NT2/D1 (cell line): Measurements from ENCODE around the gene ABCA1.
A peak's percentile ranks its signal among the peaks of the same experiment; 100 is the strongest.

ENCODE experiments used
- DNase-seq: peaks from one replicate; pipeline ENCODE4 v3.0.0-alpha.2; 2011; ENCODE audit warnings: low read depth, low spot score
- H3K27me3 ChIP-seq: 2 replicates; pipeline ENCODE4 v1.6.0; 2011; ENCODE audit warnings: mild to moderate bottlenecking; ENCODE audit not compliant: insufficient read length, insufficient read depth
- H3K36me3 ChIP-seq: 2 replicates; pipeline ENCODE4 v1.6.1; 2011; ENCODE audit warnings: mild to moderate bottlenecking, low read length, mixed read lengths; ENCODE audit not compliant: insufficient read depth, insufficient read length
- H3K4me1 ChIP-seq: 2 replicates; pipeline ENCODE4 v1.5.1; 2011; ENCODE audit not compliant: insufficient read depth, insufficient read length
- H3K4me3 ChIP-seq: 2 replicates; pipeline ENCODE4 v1.5.1; 2011; ENCODE audit warnings: low read depth; ENCODE audit not compliant: insufficient read length
- H3K9ac ChIP-seq: 2 replicates; pipeline ENCODE4 v1.6.0; 2011; ENCODE audit warnings: low read depth; ENCODE audit not compliant: insufficient read length
- H3K9me3 ChIP-seq: 2 replicates; pipeline ENCODE4 v1.5.1; 2011; ENCODE audit warnings: mild to moderate bottlenecking, low read length; ENCODE audit not compliant: insufficient read depth
- SUZ12 ChIP-seq: IDR thresholded peaks from 2 replicates; pipeline ENCODE4 v1.6.1; 2011; ENCODE audit not compliant: insufficient read length, insufficient read depth; ENCODE audit errors: extremely low read depth
- YY1 ChIP-seq: IDR thresholded peaks from 2 replicates; pipeline ENCODE4 v1.6.1; 2011; ENCODE audit not compliant: insufficient read length, insufficient read depth
- ZNF274 ChIP-seq: IDR thresholded peaks from 2 replicates; pipeline ENCODE4 v1.6.1; 2011; ENCODE audit warnings: mild to moderate bottlenecking, low read depth, low read length

The ABCA1 gene

DNA sequence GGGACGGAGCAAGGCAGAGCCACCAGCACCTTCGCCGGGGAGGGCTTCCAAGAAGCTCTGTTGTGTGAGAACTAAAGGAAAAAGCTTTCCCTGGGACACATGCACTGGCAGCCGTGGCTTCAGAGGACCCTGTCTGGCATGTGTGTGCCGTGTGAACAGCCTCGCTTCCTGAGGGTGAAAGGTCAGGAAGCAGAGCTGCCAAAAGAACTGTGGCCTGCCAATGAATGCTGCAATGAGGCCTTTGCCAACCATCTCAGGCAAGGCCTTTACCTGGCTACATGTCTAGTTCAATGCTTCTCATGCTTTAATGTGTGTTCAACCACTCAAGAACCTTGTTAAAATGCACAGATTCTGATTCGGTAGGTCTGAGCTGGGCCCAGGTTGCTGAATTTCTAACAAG, 110.5 kb downstream of the ABCA1 start:
- H3K36me3 ChIP-seq, result peaks cover 57% of the 10 kb centered on the region
- TF ChIP-seq YY1, result no peak
- no peak for TF ChIP-seq ZNF274
- TF ChIP-seq SUZ12, result no peak
- H3K9ac ChIP-seq, result no peak overlapping the region
- no peak overlapping the region for H3K4me3 ChIP-seq
- no peaks in the 10 kb centered on the region for H3K27me3 ChIP-seq
- H3K9me3 ChIP-seq, result peaks cover 5% of the 10 kb centered on the region; the same call in 1 of the 2 replicates
- no peaks in the 10 kb centered on the region for H3K4me1 ChIP-seq
- DNase-seq, result no peak

- H3K4me1 ChIP-seq, result no peaks in the 10 kb centered on the region
- DNase-seq, result no peak
- H3K4me3 ChIP-seq, result no peak overlapping the region
- no peaks in the 10 kb centered on the region for H3K27me3 ChIP-seq
- TF ChIP-seq YY1 (no peak), SUZ12 (no peak)
- H3K36me3 ChIP-seq, result peaks cover 49% of the 10 kb centered on the region
- H3K9me3 ChIP-seq, result peaks cover 5% of the 10 kb centered on the region; the same call in 1 of the 2 replicates
- no peak overlapping the region for H3K9ac ChIP-seq
Observed at GRCh38 chr9:104815851-104816565, 111.9 kb downstream of the ABCA1 start.

- peaks cover 16% of the 10 kb centered on the region for H3K36me3 ChIP-seq
- no peak for DNase-seq
- H3K4me3 ChIP-seq, result no peak overlapping the region
- no peaks in the 10 kb centered on the region for H3K9me3 ChIP-seq
- no peak for TF ChIP-seq ZNF274
- no peak for TF ChIP-seq SUZ12
- TF ChIP-seq YY1, result no peak
- H3K4me1 ChIP-seq, result no peaks in the 10 kb centered on the region
- no peak overlapping the region for H3K9ac ChIP-seq
- H3K27me3 ChIP-seq, result no peaks in the 10 kb centered on the region
Observed at GRCh38 chr9:104810421-104811339, 117.3 kb downstream of the ABCA1 start.

GRCh38 chr9:104808035-104808614, 119.8 kb downstream of the ABCA1 start:
- TF ChIP-seq YY1 (no peak), ZNF274 (no peak), SUZ12 (no peak)
- no peaks in the 10 kb centered on the region for H3K9me3 ChIP-seq
- no peak overlapping the region for H3K4me3 ChIP-seq
- H3K36me3 ChIP-seq, result peaks cover 18% of the 10 kb centered on the region
- DNase-seq, result peak; percentile 33
- no peaks in the 10 kb centered on the region for H3K27me3 ChIP-seq
- H3K9ac ChIP-seq, result no peak overlapping the region
- H3K4me1 ChIP-seq, result no peaks in the 10 kb centered on the region

DNA sequence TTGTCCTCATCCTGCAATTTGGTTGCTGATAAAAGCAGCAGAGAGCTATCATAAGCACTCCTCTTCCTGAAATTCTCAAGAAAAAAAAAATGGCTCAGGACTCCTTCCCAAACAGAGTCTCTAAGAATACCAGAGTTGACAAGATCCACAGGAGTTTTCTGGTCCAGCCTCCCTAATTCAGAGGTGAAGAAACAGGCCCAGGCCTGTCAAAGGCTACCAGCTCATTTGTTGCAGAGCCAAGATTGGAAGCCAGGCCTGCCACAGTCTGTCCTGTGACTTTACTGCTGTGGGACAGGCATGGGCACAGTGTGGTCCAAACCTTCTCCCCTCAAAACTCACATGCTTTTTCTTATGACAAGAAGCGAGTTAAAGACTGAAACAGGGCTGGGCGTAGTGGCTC, 122.5 kb downstream of the ABCA1 start:
- DNase-seq, result no peak
- no peak overlapping the region for H3K4me3 ChIP-seq
- H3K27me3 ChIP-seq, result no peaks in the 10 kb centered on the region
- TF ChIP-seq SUZ12 (no peak), ZNF274 (no peak), YY1 (no peak)
- no peak overlapping the region for H3K9ac ChIP-seq
- no peaks in the 10 kb centered on the region for H3K9me3 ChIP-seq
- H3K36me3 ChIP-seq, result peaks cover 18% of the 10 kb centered on the region
- H3K4me1 ChIP-seq, result no peaks in the 10 kb centered on the region

DNA sequence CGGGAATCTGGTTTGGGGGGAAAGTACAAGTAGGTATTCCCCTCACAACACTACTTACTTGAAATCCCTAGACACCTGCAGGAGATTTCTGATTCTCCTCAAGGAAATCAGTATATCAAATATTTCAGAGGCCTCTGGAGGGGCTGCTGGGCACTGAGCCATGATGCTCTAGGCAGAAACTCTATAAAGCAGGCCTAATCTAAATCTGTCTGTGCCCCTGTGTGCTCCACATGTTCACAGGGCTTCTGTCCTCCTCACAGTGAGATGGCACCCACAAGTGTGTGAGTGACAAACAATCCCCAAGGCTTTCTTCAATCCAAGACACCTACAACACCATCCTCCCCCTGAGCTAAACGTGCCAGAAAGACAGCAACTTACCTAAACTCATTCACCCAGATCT, 125.0 kb downstream of the ABCA1 start:
- no peaks in the 10 kb centered on the region for H3K27me3 ChIP-seq
- H3K4me3 ChIP-seq, result no peak overlapping the region
- DNase-seq, result no peak
- no peak overlapping the region for H3K9ac ChIP-seq
- peaks cover 27% of the 10 kb centered on the region for H3K36me3 ChIP-seq
- H3K4me1 ChIP-seq, result no peaks in the 10 kb centered on the region
- H3K9me3 ChIP-seq, result no peaks in the 10 kb centered on the region
- no peak for TF ChIP-seq ZNF274
- TF ChIP-seq YY1, result no peak
- no peak for TF ChIP-seq SUZ12

DNA sequence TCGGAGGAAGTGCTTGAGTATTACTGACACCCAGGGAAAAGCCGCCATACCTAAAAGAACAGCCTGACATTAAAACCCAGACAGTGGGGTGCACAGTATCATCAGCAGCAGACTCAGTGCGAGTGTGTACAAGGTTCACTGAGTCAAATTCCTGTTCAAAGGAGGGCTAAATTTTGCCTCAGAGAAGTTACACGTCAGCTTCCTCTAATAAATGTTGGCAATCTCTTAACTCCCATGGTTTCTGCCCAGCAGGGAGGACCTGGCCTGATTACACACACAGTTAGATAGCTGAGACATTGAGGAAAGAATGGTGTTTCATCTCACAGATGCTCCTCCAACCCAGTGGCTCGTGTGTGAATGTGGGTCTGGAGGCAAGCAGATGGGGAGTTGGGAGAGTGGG, 125.8 kb downstream of the ABCA1 start:
- H3K9ac ChIP-seq, result no peak overlapping the region
- TF ChIP-seq SUZ12, result no peak
- no peak for TF ChIP-seq ZNF274
- TF ChIP-seq YY1, result no peak

More for the DNA sequence above, 125.8 kb downstream of the ABCA1 start:
- peaks cover 27% of the 10 kb centered on the region for H3K36me3 ChIP-seq
- no peaks in the 10 kb centered on the region for H3K27me3 ChIP-seq
- H3K9me3 ChIP-seq, result no peaks in the 10 kb centered on the region
- no peaks in the 10 kb centered on the region for H3K4me1 ChIP-seq
- DNase-seq, result no peak
- no peak overlapping the region for H3K4me3 ChIP-seq
